HG02610 (cell line): ENCODE measurements around the gene ZBTB18.
"Not testable (repeated sequence)": the region's sequence is repeated elsewhere in the genome, so short reads cannot be mapped to it uniquely, and the experiment has no call there.

Source experiments
- ATAC-seq: cut with Tn5 transposase; IDR thresholded peaks from one replicate; pipeline ENCODE4 v1.9.1; 2021; ENCODE audit warnings: mild to moderate bottlenecking, moderate library complexity; ENCODE audit not compliant: unreplicated experiment

Gene ZBTB18

DNA sequence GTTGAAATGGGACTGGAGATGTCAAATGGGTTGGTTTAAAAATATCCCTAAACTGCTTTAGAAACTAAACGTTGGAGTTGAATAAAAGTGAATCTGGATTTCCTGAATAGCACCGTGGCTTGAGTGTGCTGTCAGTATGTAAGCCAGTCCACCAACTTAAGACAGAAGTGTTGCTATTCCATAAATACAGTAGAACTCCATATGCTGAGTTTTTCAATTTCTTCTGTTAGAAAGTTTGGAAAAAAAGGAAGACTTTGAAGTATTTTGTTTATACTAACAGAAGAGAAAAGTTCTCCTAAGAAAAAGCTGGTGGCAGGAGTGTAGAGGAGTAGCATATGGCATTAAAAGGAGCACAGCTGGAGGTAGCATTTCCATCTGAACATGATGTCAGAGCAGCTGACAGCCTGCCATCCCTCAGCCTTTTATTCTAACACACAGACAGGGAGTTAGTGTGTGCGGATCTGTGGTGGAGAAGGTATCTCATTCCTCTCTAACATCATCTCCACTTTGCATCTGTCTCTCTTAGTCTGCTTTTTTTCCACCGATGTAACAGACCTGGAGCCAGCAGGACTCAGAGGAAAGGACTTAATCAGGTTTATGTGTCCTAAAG is at the start of gene ZBTB18:
TSS of gene ZBTB18 (plus strand) at position 449 of the 610 bp plus-strand sequence. CDS start at position 598, 149 bp downstream.
- no peak for ATAC-seq

GRCh38 chr1:244002721-244003120 is 48.4 kb upstream of the ZBTB18 start:
- ATAC-seq: no peak

- ATAC-seq: no peak
Observed at GRCh38 chr1:244005455-244005854, 45.6 kb upstream of the ZBTB18 start.

DNA sequence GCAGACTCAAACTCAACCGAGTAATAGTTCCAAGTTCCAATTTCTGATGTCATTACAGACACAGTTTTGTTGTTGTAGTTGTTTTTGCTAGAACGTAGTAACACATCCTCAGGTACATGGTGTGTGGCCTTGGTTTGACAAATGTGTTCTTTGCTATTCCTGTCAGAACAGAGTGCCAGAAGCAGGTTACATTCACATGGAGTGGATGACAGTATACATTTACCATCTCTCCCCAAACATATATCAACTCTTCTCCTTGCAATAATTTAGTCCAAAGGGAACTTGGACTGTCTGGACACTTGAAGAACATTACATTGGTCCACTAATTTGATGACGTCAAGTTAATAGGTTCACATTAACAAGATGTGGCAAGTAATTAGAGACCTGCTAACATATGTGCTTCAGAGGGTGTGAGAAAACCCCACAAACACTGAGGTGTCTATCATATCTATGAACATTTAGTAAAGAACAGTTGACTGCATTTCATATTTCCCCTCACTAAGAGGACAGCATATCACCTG is 44.6 kb upstream of the ZBTB18 start:
- ATAC-seq: no peak

GRCh38 chr1:244006961-244007360 is 44.1 kb upstream of the ZBTB18 start:
- no peak for ATAC-seq

DNA sequence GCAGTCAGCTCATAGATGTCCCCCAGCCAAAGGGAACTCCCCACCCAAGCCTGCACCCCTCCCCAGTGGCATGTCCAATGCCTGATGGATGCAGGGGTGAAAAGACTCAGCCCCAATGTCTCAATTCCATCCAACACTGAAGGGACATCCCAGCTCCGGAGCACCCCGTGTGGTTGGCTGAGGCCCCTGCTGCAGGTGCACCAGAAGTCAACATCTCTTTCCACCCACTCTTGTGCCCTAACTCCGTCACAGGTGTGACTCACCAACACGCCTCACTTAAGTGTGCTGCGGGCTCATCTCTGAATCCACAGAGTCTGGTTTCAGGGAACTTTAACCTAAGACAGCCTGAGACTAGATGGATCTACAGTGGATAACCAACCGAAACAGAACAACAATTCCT is 40.9 kb upstream of the ZBTB18 start:
- ATAC-seq: no peak

DNA sequence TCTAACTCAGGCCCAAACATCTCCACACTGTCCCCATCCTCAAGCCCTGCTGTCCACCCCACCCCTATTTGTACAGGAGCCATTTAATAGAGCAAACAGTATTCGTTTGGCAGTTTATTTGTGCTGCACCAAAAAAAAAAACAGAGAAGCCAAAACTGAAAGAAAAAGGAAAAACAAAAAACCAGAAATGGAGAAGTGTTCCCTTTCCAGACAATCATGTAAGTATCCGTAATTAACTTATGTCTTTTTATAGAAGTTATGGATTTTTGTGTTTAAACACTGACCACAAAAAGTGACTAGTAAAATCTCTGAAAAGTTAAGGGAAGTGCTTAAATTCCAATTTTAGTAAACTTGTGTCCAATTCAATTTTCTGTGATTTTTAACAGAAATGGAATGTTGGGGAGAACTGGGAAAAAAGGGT is 40.4 kb upstream of the ZBTB18 start:
- ATAC-seq: no peak

DNA sequence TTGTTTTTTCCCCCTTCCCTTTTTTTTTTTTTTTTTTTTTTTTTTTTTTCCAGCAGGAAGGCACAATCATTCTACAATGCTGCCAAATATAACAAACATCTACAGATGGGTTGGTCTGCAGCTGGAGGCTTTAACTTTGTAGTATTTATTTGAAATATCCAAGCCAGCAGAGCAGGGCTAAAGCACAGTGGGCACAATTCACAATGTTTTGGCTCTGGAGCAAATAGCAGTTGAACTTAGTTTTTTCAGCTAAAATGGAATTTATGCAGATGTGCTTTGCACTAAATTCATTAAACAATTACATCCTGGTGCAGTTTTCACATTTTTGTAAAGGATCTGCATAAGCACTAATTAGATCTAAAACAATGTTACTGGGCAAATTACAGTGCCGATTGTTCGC is 39.8 kb upstream of the ZBTB18 start:
- no peak for ATAC-seq

- no peak for ATAC-seq
Observed at GRCh38 chr1:244011786-244012185, 39.3 kb upstream of the ZBTB18 start.

GRCh38 chr1:244012202-244012601 is 38.9 kb upstream of the ZBTB18 start:
- ATAC-seq: no peak

DNA sequence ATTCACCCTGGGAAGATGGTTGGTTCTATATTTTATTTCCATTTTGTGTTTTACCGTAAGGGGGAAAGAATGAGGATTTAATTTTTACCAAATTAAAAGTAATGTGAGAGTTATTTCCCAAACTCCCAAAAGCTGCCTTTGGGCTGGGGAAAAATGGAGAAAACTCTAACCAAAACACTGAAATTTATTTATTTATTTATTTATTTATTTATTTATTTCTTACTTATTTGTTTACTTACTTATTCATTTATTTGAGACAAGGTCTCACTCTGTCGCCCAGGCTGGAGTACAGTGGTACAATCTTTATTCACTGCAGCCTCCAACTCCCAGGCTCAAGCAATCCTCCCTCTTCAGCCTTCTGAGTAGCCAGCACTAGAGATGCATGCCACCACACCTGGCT is 38.0 kb upstream of the ZBTB18 start:
- no peak for ATAC-seq

DNA sequence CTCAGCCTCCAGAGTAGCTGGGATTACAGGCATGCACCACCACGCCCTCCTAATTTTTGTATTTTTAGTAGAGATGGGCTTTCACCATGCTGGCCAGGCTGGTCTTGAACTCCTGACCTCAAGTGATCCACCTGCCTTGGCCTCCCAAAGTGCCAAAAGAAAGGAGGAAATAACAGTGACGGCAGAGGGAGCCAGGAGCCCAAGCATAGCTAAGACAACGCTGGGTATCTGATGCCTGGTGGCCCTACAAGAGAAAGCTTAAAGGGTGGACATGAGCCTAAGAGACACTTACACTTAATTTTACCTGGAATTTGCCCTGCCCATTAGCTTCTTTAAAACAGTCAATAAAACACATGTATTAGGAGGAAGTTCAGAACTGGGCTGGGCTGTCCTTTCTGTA is 36.2 kb upstream of the ZBTB18 start:
- not testable (repeated sequence) for ATAC-seq

GRCh38 chr1:244019982-244020485 is 31.0 kb upstream of the ZBTB18 start:
- ATAC-seq: no peak

DNA sequence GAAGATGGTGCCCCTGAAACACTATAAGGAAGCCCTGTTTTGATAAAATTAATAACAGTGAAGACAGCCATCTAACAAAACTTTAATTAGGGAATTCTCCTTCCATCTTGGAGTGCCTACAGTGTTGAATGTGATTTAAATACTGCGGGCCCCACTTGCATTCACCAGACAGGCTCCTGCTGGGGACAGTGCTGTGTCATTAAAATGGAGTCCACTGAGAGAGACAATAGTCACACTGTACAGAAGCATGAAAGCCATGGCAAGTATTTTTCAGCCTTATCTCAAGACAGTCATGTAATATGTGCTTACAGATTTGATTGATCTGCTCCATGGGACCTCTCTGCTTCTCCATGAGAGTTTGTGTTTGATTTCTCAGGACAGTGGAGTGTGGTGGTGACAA is 29.7 kb upstream of the ZBTB18 start:
- ATAC-seq: no peak

- no peak for ATAC-seq
Observed at GRCh38 chr1:244022311-244022710, 28.8 kb upstream of the ZBTB18 start.

- ATAC-seq: no peak
Observed at GRCh38 chr1:244022864-244023440, 28.1 kb upstream of the ZBTB18 start.

DNA sequence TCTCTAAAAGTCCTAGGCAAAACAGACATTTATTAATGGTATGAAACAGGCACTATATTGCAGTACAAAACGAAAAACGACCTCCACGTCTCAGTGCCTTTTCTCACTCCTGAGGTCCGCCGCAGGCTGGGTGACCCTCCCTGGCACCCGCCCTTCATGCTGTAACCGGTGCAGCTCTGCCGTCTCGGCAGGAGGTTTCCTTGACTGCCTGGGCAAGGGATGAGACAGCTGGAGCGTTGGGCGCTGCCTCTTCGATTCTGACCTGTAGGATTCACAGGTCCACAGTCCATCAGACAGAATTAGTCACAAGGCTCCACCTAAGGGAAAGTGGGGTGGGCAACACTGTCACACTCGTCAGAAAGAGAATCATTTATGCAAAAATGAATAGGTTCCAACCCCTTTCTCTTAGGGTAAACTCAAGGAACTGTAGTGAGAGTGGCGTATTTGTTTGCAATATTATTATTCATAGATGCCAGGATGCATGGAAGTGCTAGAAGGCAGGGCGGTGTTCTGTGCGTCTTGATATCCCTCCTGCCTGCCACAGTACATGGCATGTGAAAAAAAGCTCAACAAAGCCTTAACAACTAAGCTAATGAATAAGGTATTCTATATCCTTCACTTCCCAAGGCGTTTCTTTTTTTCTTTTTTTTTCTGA is 23.5 kb upstream of the ZBTB18 start:
- no peak for ATAC-seq

DNA sequence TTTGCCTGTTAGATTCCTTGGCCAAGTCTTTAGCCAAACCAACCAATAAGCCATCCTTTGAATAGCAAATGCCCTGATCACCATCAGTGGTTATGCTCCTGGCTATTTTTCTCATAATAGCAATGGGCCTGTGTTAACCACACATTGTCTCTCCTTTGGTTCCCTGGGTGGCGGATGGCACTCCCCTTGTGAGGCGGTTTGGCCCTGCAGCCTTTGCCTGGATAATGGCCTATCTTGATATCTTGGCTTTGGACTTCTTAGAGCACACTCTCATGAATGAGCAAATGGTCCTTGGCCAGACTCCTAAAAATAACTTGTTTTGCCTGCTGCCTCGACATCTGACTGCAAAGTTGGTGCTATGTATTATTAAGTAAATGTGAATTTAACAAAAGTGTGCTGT is 22.4 kb upstream of the ZBTB18 start:
- no peak for ATAC-seq

DNA sequence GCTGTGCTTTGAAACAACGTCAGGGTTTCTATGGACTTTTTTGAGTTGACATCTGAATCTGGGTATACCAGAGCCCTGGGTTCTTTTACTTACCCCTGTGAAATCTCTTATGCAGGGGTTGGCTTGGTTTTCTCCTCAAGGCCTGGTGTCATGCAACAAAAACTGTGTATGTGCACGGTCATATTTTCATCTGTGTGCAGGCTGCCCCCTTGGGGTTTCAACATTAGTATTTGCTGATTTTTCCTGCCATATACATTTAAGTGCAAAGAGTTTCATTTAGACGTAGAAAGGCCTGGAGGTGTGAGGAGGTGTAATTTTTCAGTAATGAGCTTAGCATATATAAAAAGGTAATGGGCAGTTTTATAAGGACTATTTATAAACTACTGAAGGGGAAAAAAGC is 22.0 kb upstream of the ZBTB18 start:
- no peak for ATAC-seq

GRCh38 chr1:244030481-244031040 is 20.5 kb upstream of the ZBTB18 start:
- ATAC-seq: no peak

- no peak for ATAC-seq
Observed at GRCh38 chr1:244035358-244035757, 15.7 kb upstream of the ZBTB18 start.

DNA sequence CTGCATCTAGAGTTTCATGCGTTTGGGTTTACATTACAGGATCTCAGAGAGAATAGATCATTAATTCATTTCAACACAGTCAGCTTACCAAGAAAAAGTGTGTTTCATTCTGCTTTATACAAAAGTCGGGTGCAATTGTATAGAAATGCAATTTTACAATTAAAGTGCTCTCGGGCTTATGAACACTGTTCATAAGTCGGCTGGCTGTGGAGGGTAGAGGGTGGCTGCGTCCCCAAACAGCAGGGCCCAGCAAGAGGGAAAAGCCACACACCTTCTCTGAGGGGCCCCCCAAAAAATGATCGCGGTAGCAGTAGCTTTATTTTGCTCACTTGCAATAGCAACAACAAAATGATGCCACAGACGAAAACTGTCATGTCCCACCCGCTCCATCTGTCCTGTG is 13.8 kb upstream of the ZBTB18 start:
- no peak for ATAC-seq
